NCI-H774 (cell line): ENCODE data around the gene ACAT2.
"Not testable (repeated sequence)": the region's sequence is repeated elsewhere in the genome, so short reads cannot be mapped to it uniquely, and the experiment has no call there.

ENCODE experiments used
- DNase-seq: peaks from one replicate; lab custom pipeline; 2025; lab: John Stamatoyannopoulos, UW

Gene ACAT2

GRCh38 chr6:159761873-159762680 lies at the start of gene ACAT2:
Gene ACAT2 (plus strand): TSS chr6:159762045. CDS start chr6:159762088, 43 bp downstream.
- peak; percentile 98 for DNase-seq

- DNase-seq, result not testable (repeated sequence)
Observed at GRCh38 chr6:159712389-159712788, 49.5 kb upstream of the ACAT2 start.

GRCh38 chr6:159713984-159714383 lies 47.9 kb upstream of the ACAT2 start:
- no peak for DNase-seq

GRCh38 chr6:159714404-159714803 lies 47.4 kb upstream of the ACAT2 start:
- DNase-seq, result no peak

- no peak for DNase-seq
Observed at GRCh38 chr6:159715166-159715565, 46.7 kb upstream of the ACAT2 start.

- DNase-seq, result no peak
Observed at GRCh38 chr6:159715605-159716004, 46.2 kb upstream of the ACAT2 start.

- DNase-seq, result no peak
Observed at GRCh38 chr6:159716247-159717096, 45.4 kb upstream of the ACAT2 start.

GRCh38 chr6:159718634-159719033 lies 43.2 kb upstream of the ACAT2 start:
- DNase-seq, result no peak

- DNase-seq, result no peak
Observed at GRCh38 chr6:159719287-159719686, 42.6 kb upstream of the ACAT2 start.

- peak; percentile 53 for DNase-seq
Observed at GRCh38 chr6:159720708-159721107, 41.1 kb upstream of the ACAT2 start.

GRCh38 chr6:159721981-159722380 lies 39.9 kb upstream of the ACAT2 start:
- not testable (repeated sequence) for DNase-seq

- DNase-seq, result no peak
Observed at GRCh38 chr6:159722655-159723054, 39.2 kb upstream of the ACAT2 start.

GRCh38 chr6:159723259-159723658 lies 38.6 kb upstream of the ACAT2 start:
- no peak for DNase-seq

GRCh38 chr6:159724778-159725177 lies 37.1 kb upstream of the ACAT2 start:
- DNase-seq, result no peak

GRCh38 chr6:159725208-159725607 lies 36.6 kb upstream of the ACAT2 start:
- DNase-seq, result not testable (repeated sequence)

- peak; percentile 78 for DNase-seq
Observed at GRCh38 chr6:159726255-159726917, 35.5 kb upstream of the ACAT2 start.

GRCh38 chr6:159726918-159727716 lies 34.7 kb upstream of the ACAT2 start, which contains the start of gene WTAP:
Gene WTAP (plus strand): TSS chr6:159727506. CDS start chr6:159736266, 8,760 bp downstream.
- DNase-seq, result peak; percentile 99

- DNase-seq, result no peak
Observed at GRCh38 chr6:159727717-159728445, 34.0 kb upstream of the ACAT2 start.

- no peak for DNase-seq
Observed at GRCh38 chr6:159728531-159728964, 33.3 kb upstream of the ACAT2 start.

- no peak for DNase-seq
Observed at GRCh38 chr6:159729598-159730331, 32.1 kb upstream of the ACAT2 start.
